Activated CD8-positive, alpha-beta memory T cell treated with anti-CD3 and anti-CD28 coated beads, Interleukin-2, amount 10 ng/mL, durations not matched to agents 7 days and 5 days (primary cell): ENCODE data around the gene ERP27. TPM values are rescaled to one million over a fixed set of nuclear protein-coding genes. Genes with fewer than 3 reads are reported as not detected.

ENCODE experiments used
- ATAC-seq: fragments of 150-1000 bp; cut with Tn5 transposase; one replicate; pipeline ENCODE4 v1.10.0; 2021; ENCODE audit warnings: moderate library complexity
- CTCF ChIA-PET: fragments of 350-600 bp; sonication (Branson Sonifier 250); formaldehyde crosslinking; loops from one replicate; lab custom pipeline; 2021; ENCODE audit warnings: antibody characterized with exemption; lab: Charles Lee
- DNase-seq: peaks from one replicate; pipeline ENCODE4 v3.0.0-alpha.2; 2020
- H3K27ac Mint-ChIP-seq: one replicate; pipeline ENCODE4 v1.8.0; 2021; ENCODE audit warnings: mild to moderate bottlenecking, mixed read lengths
- H3K27me3 Mint-ChIP-seq: one replicate; pipeline ENCODE4 v1.8.0; 2021; ENCODE audit warnings: mixed read lengths
- H3K36me3 Mint-ChIP-seq: one replicate; pipeline ENCODE4 v1.8.0; 2021; ENCODE audit warnings: mild to moderate bottlenecking, mixed read lengths
- H3K4me1 Mint-ChIP-seq: one replicate; pipeline ENCODE4 v1.8.0; 2021; ENCODE audit warnings: mixed read lengths
- H3K4me3 Mint-ChIP-seq: one replicate; pipeline ENCODE4 v1.8.0; 2021; ENCODE audit warnings: mild to moderate bottlenecking, moderate library complexity, mixed read lengths
- H3K9me3 Mint-ChIP-seq: one replicate; pipeline ENCODE4 v1.8.0; 2022; ENCODE audit warnings: low read depth, mixed read lengths
- total RNA-seq, 2 experiments: library from RNA; stranded (reverse); gene quantifications; one replicate each; pipeline ENCODE4 v1.2.3, GENCODE V29; 2021

ERP27 gene
- total RNA-seq, 2 experiments from 2014 or later = 5.4 to 7.7 TPM

GRCh38 chr12:14928931-14929330 lies 9.4 kb downstream of the ERP27 start:
- no peaks in the 10 kb centered on the region for H3K9me3 Mint-ChIP-seq
- H3K4me1 Mint-ChIP-seq = no peaks in the 10 kb centered on the region
- H3K4me3 Mint-ChIP-seq = no peak overlapping the region
- H3K27ac Mint-ChIP-seq = no peak overlapping the region
- H3K27me3 Mint-ChIP-seq = no peaks in the 10 kb centered on the region
- peaks cover 40% of the 10 kb centered on the region for H3K36me3 Mint-ChIP-seq
- DNase-seq = no peak
- ATAC-seq = no peak
- CTCF ChIA-PET = no interaction called here

GRCh38 chr12:14927267-14927666 lies 11.1 kb downstream of the ERP27 start:
- Mint-ChIP-seq H3K27ac (no peak overlapping the region), H3K9me3 (no peaks in the 10 kb centered on the region), H3K4me3 (no peak overlapping the region), H3K27me3 (no peaks in the 10 kb centered on the region), H3K4me1 (no peaks in the 10 kb centered on the region), H3K36me3 (peaks cover 36% of the 10 kb centered on the region)
- no peak for DNase-seq
- no peak for ATAC-seq
- CTCF ChIA-PET = no interaction called here

- H3K27me3 Mint-ChIP-seq = no peaks in the 10 kb centered on the region
- ATAC-seq (no peak), DNase-seq (no peak)
- H3K4me1 Mint-ChIP-seq = peaks cover 18% of the 10 kb centered on the region
- CTCF ChIA-PET = no interaction called here
- no peaks in the 10 kb centered on the region for H3K9me3 Mint-ChIP-seq
- no peak overlapping the region for H3K27ac Mint-ChIP-seq
- H3K4me3 Mint-ChIP-seq = no peak overlapping the region
- H3K36me3 Mint-ChIP-seq = peaks cover 46% of the 10 kb centered on the region
Observed at GRCh38 chr12:14924541-14924940, 13.8 kb downstream of the ERP27 start.

- ATAC-seq (no peak), DNase-seq (no peak)
- Mint-ChIP-seq H3K36me3 (peaks cover 51% of the 10 kb centered on the region), H3K27me3 (no peaks in the 10 kb centered on the region), H3K4me1 (peaks cover 20% of the 10 kb centered on the region), H3K4me3 (no peak overlapping the region), H3K9me3 (no peaks in the 10 kb centered on the region), H3K27ac (no peak overlapping the region)
- CTCF ChIA-PET = no interaction called here
Observed at GRCh38 chr12:14923944-14924343, 14.4 kb downstream of the ERP27 start.

DNA sequence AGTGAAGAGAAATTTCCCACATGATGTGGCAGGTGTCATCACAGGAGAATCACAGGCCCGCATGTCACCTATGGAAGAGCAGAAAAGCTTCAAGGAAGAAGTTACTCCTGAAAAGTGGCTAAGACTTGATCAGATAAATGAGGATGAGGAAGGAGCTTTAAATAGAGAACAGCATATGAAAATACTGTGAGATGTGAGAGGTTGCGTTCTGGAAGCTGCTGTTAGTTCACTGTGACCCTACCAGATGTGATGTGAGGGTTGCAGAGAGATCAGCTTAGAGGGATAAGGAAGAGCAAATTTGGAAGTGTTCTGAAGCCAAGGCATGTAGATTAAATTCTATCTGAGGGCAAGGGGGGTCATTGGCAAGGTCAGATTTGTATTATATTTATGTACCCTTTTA lies 17.1 kb downstream of the ERP27 start:
- Mint-ChIP-seq H3K4me3 (no peak overlapping the region), H3K27ac (no peak overlapping the region), H3K36me3 (peaks cover 62% of the 10 kb centered on the region), H3K27me3 (no peaks in the 10 kb centered on the region), H3K9me3 (no peaks in the 10 kb centered on the region), H3K4me1 (peaks cover 20% of the 10 kb centered on the region)
- ATAC-seq = no peak
- DNase-seq = no peak
- CTCF ChIA-PET = interaction anchor here (0.6 to 1.4 kb wide), 4 partner anchors 36 to 74 kb away, joined by 3 to 4 read pairs (median 3); no protein-coding TSS in a partner anchor

- CTCF ChIA-PET = interaction anchor here (1.1 to 1.4 kb wide), 2 partner anchors 36 to 75 kb away, joined by 3 read pairs; no protein-coding TSS in a partner anchor
- no peak overlapping the region for H3K4me3 Mint-ChIP-seq
Observed at GRCh38 chr12:14920475-14921126, 17.7 kb downstream of the ERP27 start.

GRCh38 chr12:14919455-14919854 lies 18.9 kb downstream of the ERP27 start:
- peaks cover 20% of the 10 kb centered on the region for H3K4me1 Mint-ChIP-seq
- H3K36me3 Mint-ChIP-seq = peaks cover 75% of the 10 kb centered on the region
- DNase-seq (no peak), ATAC-seq (no peak)
- no peak overlapping the region for H3K27ac Mint-ChIP-seq
- CTCF ChIA-PET = interaction anchor here (0.6 kb wide), 1 partner anchor 36 kb away, joined by 3 read pairs; no protein-coding TSS in a partner anchor
- H3K4me3 Mint-ChIP-seq = no peak overlapping the region
- H3K27me3 Mint-ChIP-seq = no peaks in the 10 kb centered on the region
- no peaks in the 10 kb centered on the region for H3K9me3 Mint-ChIP-seq

More at GRCh38 chr12:14920475-14921126, 17.7 kb downstream of the ERP27 start:
- no peak for DNase-seq
- ATAC-seq = peak; percentile 72
- Mint-ChIP-seq H3K9me3 (no peaks in the 10 kb centered on the region), H3K4me1 (peaks cover 20% of the 10 kb centered on the region), H3K36me3 (peaks cover 66% of the 10 kb centered on the region), H3K27me3 (no peaks in the 10 kb centered on the region), H3K27ac (peak overlapping the region; percentile 35)

- Mint-ChIP-seq H3K4me1 (peaks cover 22% of the 10 kb centered on the region), H3K36me3 (peaks cover 84% of the 10 kb centered on the region), H3K9me3 (no peaks in the 10 kb centered on the region), H3K27ac (no peak overlapping the region), H3K27me3 (no peaks in the 10 kb centered on the region), H3K4me3 (no peak overlapping the region)
- no peak for DNase-seq
- CTCF ChIA-PET = no interaction called here
- no peak for ATAC-seq
Observed at GRCh38 chr12:14915736-14916135, 22.6 kb downstream of the ERP27 start.

- DNase-seq (no peak), ATAC-seq (no peak)
- Mint-ChIP-seq H3K4me1 (peaks cover 23% of the 10 kb centered on the region), H3K9me3 (peaks cover 2% of the 10 kb centered on the region), H3K36me3 (peaks cover 78% of the 10 kb centered on the region), H3K27me3 (no peaks in the 10 kb centered on the region), H3K4me3 (no peak overlapping the region), H3K27ac (no peak overlapping the region)
- CTCF ChIA-PET = interaction anchor here (1.3 kb wide), 1 partner anchor 24 kb away, joined by 3 read pairs; no protein-coding TSS in a partner anchor
Observed at GRCh38 chr12:14913381-14913781, 25.0 kb downstream of the ERP27 start.

DNA sequence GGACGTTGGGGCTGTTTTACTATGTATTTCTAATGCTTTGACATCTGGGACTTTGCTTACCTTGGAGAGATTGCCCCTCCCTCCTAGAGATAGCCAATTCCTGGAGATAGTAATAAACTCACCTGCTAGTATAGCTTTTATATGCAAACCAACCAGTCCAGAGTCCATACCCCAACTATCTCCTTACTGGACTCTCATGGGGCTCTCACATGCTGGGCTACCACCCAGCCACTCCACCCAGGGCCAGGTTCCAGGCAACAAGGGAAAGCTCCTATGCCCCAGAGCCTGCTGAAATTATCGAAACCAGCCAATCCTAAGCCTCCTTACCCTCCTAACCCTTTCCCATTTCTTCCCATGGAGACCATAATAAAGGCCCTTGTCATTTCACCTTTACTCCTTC lies 27.2 kb downstream of the ERP27 start:
- H3K36me3 Mint-ChIP-seq = peaks cover 72% of the 10 kb centered on the region
- DNase-seq = no peak
- H3K27me3 Mint-ChIP-seq = no peaks in the 10 kb centered on the region
- no peak overlapping the region for H3K27ac Mint-ChIP-seq
- peaks cover 29% of the 10 kb centered on the region for H3K4me1 Mint-ChIP-seq
- H3K4me3 Mint-ChIP-seq = no peak overlapping the region
- CTCF ChIA-PET = no interaction called here
- ATAC-seq = no peak
- H3K9me3 Mint-ChIP-seq = peaks cover 2% of the 10 kb centered on the region

GRCh38 chr12:14910090-14910915 lies 28.0 kb downstream of the ERP27 start:
- Mint-ChIP-seq H3K27ac (peak overlapping the region; percentile 68), H3K4me3 (no peak overlapping the region), H3K27me3 (no peaks in the 10 kb centered on the region), H3K9me3 (peaks cover 2% of the 10 kb centered on the region), H3K4me1 (peaks cover 29% of the 10 kb centered on the region), H3K36me3 (peaks cover 65% of the 10 kb centered on the region)
- DNase-seq (no peak), ATAC-seq (peak; percentile 70)
- CTCF ChIA-PET = no interaction called here

DNA sequence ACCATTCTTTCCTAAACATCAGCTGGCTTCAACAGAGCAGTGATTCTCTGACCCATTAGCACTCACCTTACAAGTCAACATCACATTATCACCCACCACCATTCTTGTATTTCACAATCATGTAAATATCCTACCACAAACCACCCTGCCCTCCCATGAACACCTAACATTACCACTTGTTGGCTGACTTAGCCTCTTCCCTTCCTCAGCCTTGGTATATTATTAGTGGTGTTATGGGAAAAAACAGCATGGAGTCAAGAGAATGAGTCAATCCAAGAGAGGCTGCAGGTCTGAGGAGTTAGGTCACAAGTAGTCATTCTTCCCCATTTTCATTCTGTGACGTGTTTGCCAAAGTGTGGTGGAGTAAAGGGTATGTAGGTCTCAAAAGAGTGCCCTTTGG lies 30.4 kb downstream of the ERP27 start:
- Mint-ChIP-seq H3K27ac (no peak overlapping the region), H3K9me3 (peaks cover 2% of the 10 kb centered on the region), H3K36me3 (peaks cover 42% of the 10 kb centered on the region), H3K4me3 (no peak overlapping the region), H3K27me3 (no peaks in the 10 kb centered on the region), H3K4me1 (peaks cover 29% of the 10 kb centered on the region)
- CTCF ChIA-PET = no interaction called here
- DNase-seq (no peak), ATAC-seq (no peak)

DNA sequence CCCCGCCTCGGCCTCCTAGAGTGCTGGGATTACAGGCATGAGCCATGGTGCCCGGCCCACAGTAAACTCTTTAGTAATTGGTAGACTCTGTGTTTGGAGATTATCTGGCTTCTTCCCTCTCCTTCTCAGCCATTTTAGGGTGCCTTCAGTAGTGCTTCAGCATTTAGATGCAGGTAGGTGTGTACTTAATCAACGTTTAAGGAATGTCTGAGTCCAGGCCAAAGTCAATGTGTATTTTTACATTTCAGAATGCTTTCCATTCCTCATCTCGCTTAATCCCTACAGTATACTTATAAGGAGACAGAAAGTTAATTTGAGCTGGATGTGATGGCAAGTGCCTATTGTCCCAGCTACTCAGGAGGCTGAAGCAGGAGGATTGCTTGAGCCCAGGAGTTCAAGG lies 32.2 kb downstream of the ERP27 start:
- CTCF ChIA-PET = interaction anchor here (1.1 kb wide), 1 partner anchor 9 kb away, joined by 3 read pairs; no protein-coding TSS in a partner anchor
- DNase-seq = no peak
- H3K4me1 Mint-ChIP-seq = peaks cover 26% of the 10 kb centered on the region
- ATAC-seq = no peak
- peaks cover 32% of the 10 kb centered on the region for H3K36me3 Mint-ChIP-seq
- H3K9me3 Mint-ChIP-seq = peaks cover 2% of the 10 kb centered on the region
- H3K27ac Mint-ChIP-seq = no peak overlapping the region
- no peaks in the 10 kb centered on the region for H3K27me3 Mint-ChIP-seq
- no peak overlapping the region for H3K4me3 Mint-ChIP-seq
